ENCODE data around the gene FRMD8. TPM values are rescaled to one million over a fixed set of nuclear protein-coding genes. Genes with fewer than 3 reads are reported as not detected.
A peak's percentile ranks its signal among the peaks of the same experiment; 100 is the strongest.
"Not testable (repeated sequence)": the region's sequence is repeated elsewhere in the genome, so short reads cannot be mapped to it uniquely, and the experiment has no call there.

FRMD8 gene
- total RNA-seq, 1 experiment from 2014 or later, result 24.8 TPM

GRCh38 chr11:65439331-65440181, 53.1 kb downstream of the FRMD8 start:
- DNase-seq (ENCODE audit: low read depth), result peak; percentile 44
- in situ Hi-C loops (cut with HindIII; ENCODE audit: low pct_unique_long_range_greater_than_20kb, low sequenced_read_pairs), result no loop called here

GRCh38 chr11:65440831-65441499, 54.5 kb downstream of the FRMD8 start:
- in situ Hi-C loops (cut with HindIII; ENCODE audit: low pct_unique_long_range_greater_than_20kb, low sequenced_read_pairs), result no loop called here
- peak; percentile 46 for DNase-seq (ENCODE audit: low read depth)

GRCh38 chr11:65442842-65443331, 56.5 kb downstream of the FRMD8 start:
- in situ Hi-C loops (cut with HindIII; ENCODE audit: low pct_unique_long_range_greater_than_20kb, low sequenced_read_pairs), result no loop called here
- DNase-seq (ENCODE audit: low read depth), result peak; percentile 25

- no peak for DNase-seq (ENCODE audit: low read depth)
- in situ Hi-C loops (cut with HindIII; ENCODE audit: low pct_unique_long_range_greater_than_20kb, low sequenced_read_pairs), result no loop called here
Observed at GRCh38 chr11:65444314-65445051, 58.0 kb downstream of the FRMD8 start.

GRCh38 chr11:65445101-65445603, 58.7 kb downstream of the FRMD8 start:
- in situ Hi-C loops (cut with HindIII; ENCODE audit: low pct_unique_long_range_greater_than_20kb, low sequenced_read_pairs), result no loop called here
- DNase-seq (ENCODE audit: low read depth), result no peak

GRCh38 chr11:65445604-65446445, 59.4 kb downstream of the FRMD8 start:
- in situ Hi-C loops (cut with HindIII; ENCODE audit: low pct_unique_long_range_greater_than_20kb, low sequenced_read_pairs), result no loop called here
- DNase-seq (ENCODE audit: low read depth), result peak; percentile 46

- DNase-seq (ENCODE audit: low read depth), result peak; percentile 48
- in situ Hi-C loops (cut with HindIII; ENCODE audit: low pct_unique_long_range_greater_than_20kb, low sequenced_read_pairs), result no loop called here
Observed at GRCh38 chr11:65446446-65447277, 60.2 kb downstream of the FRMD8 start.

- in situ Hi-C loops (cut with HindIII; ENCODE audit: low pct_unique_long_range_greater_than_20kb, low sequenced_read_pairs), result no loop called here
Observed at GRCh38 chr11:65448074-65448417, 61.6 kb downstream of the FRMD8 start.

GRCh38 chr11:65448418-65449105, 62.1 kb downstream of the FRMD8 start:
- in situ Hi-C loops (cut with HindIII; ENCODE audit: low pct_unique_long_range_greater_than_20kb, low sequenced_read_pairs), result no loop called here
- peak; percentile 35 for DNase-seq (ENCODE audit: low read depth)

More at GRCh38 chr11:65448074-65448417, 61.6 kb downstream of the FRMD8 start:
- peak; percentile 27 for DNase-seq (ENCODE audit: low read depth)

GRCh38 chr11:65451301-65451700, 64.9 kb downstream of the FRMD8 start:
- in situ Hi-C loops (cut with HindIII; ENCODE audit: low pct_unique_long_range_greater_than_20kb, low sequenced_read_pairs); DNase-seq (ENCODE audit: low read depth): not testable (repeated sequence)

- in situ Hi-C loops (cut with HindIII; ENCODE audit: low pct_unique_long_range_greater_than_20kb, low sequenced_read_pairs); DNase-seq (ENCODE audit: low read depth): not testable (repeated sequence)
Observed at GRCh38 chr11:65452259-65452658, 65.8 kb downstream of the FRMD8 start.

GRCh38 chr11:65452806-65453490, 66.5 kb downstream of the FRMD8 start:
- peak; percentile 56 for DNase-seq (ENCODE audit: low read depth)
- in situ Hi-C loops (cut with HindIII; ENCODE audit: low pct_unique_long_range_greater_than_20kb, low sequenced_read_pairs), result no loop called here

GRCh38 chr11:65454311-65454695, 67.9 kb downstream of the FRMD8 start:
- in situ Hi-C loops (cut with HindIII; ENCODE audit: low pct_unique_long_range_greater_than_20kb, low sequenced_read_pairs), result no loop called here
- DNase-seq (ENCODE audit: low read depth), result no peak

- in situ Hi-C loops (cut with HindIII; ENCODE audit: low pct_unique_long_range_greater_than_20kb, low sequenced_read_pairs), result no loop called here
- peak; percentile 91 for DNase-seq (ENCODE audit: low read depth)
Observed at GRCh38 chr11:65454696-65455456, 68.4 kb downstream of the FRMD8 start.

- in situ Hi-C loops (cut with HindIII; ENCODE audit: low pct_unique_long_range_greater_than_20kb, low sequenced_read_pairs), result no loop called here
- no peak for DNase-seq (ENCODE audit: low read depth)
Observed at GRCh38 chr11:65456418-65456817, 70.0 kb downstream of the FRMD8 start.

Data from Caki2 (cell line).